M059J (cell line): ENCODE results near the gene DIDO1. TPM values are rescaled to one million over a fixed set of nuclear protein-coding genes. Genes with fewer than 3 reads are reported as not detected.

Experiments
- DNase-seq: peaks from one replicate; pipeline ENCODE4 v3.0.0-alpha.2; 2012; ENCODE audit warnings: low read depth
- total RNA-seq: library from RNA; depleted of rRNA; stranded (reverse); fragments of >200 nt; shearing (Covaris generic); gene quantifications from 2 replicates; pipeline ENCODE4 v1.2.3, GENCODE V29; 2014

Gene DIDO1
- total RNA-seq, 1 experiment from 2014 or later, result 42.6 TPM

GRCh38 chr20:62951143-62951895 lies 25.0 kb upstream of the DIDO1 start:
- DNase-seq, result no peak

- no peak for DNase-seq
Measured at GRCh38 chr20:62950741-62951140, 24.4 kb upstream of the DIDO1 start.

- no peak for DNase-seq
Measured at GRCh38 chr20:62949962-62950361, 23.7 kb upstream of the DIDO1 start.

GRCh38 chr20:62949153-62949821 lies 23.0 kb upstream of the DIDO1 start:
- DNase-seq, result no peak

- DNase-seq, result no peak
Measured at GRCh38 chr20:62947532-62948300, 21.4 kb upstream of the DIDO1 start.

GRCh38 chr20:62946918-62947317 lies 20.6 kb upstream of the DIDO1 start:
- DNase-seq, result no peak

- DNase-seq, result no peak
Measured at GRCh38 chr20:62945771-62946339, 19.6 kb upstream of the DIDO1 start.

GRCh38 chr20:62944746-62945145 lies 18.4 kb upstream of the DIDO1 start:
- no peak for DNase-seq

GRCh38 chr20:62944184-62944583 lies 17.9 kb upstream of the DIDO1 start:
- no peak for DNase-seq

- DNase-seq, result no peak
Measured at GRCh38 chr20:62943396-62943795, 17.1 kb upstream of the DIDO1 start.

GRCh38 chr20:62942456-62942855 lies 16.2 kb upstream of the DIDO1 start:
- no peak for DNase-seq

- no peak for DNase-seq
Measured at GRCh38 chr20:62941792-62942191, 15.5 kb upstream of the DIDO1 start.

GRCh38 chr20:62940875-62941274 lies 14.6 kb upstream of the DIDO1 start:
- DNase-seq, result no peak

GRCh38 chr20:62938105-62938888 lies 12.0 kb upstream of the DIDO1 start, which contains the start of gene GID8:
GID8 (plus strand) TSS chr20:62938147; CDS start chr20:62941503, 3,356 bp downstream.
- DNase-seq, result peak; percentile 65

GRCh38 chr20:62937268-62938104 lies 11.2 kb upstream of the DIDO1 start:
- DNase-seq, result peak; percentile 96

- DNase-seq, result no peak
Measured at GRCh38 chr20:62935968-62936585, 9.8 kb upstream of the DIDO1 start.

GRCh38 chr20:62935204-62935967 lies 9.1 kb upstream of the DIDO1 start:
- DNase-seq, result no peak

- DNase-seq, result no peak
Measured at GRCh38 chr20:62933966-62934365, 7.7 kb upstream of the DIDO1 start.

- no peak for DNase-seq
Measured at GRCh38 chr20:62931464-62931863, 5.2 kb upstream of the DIDO1 start.
